ENCODE results near the gene PALD1.

PALD1 gene

DNA sequence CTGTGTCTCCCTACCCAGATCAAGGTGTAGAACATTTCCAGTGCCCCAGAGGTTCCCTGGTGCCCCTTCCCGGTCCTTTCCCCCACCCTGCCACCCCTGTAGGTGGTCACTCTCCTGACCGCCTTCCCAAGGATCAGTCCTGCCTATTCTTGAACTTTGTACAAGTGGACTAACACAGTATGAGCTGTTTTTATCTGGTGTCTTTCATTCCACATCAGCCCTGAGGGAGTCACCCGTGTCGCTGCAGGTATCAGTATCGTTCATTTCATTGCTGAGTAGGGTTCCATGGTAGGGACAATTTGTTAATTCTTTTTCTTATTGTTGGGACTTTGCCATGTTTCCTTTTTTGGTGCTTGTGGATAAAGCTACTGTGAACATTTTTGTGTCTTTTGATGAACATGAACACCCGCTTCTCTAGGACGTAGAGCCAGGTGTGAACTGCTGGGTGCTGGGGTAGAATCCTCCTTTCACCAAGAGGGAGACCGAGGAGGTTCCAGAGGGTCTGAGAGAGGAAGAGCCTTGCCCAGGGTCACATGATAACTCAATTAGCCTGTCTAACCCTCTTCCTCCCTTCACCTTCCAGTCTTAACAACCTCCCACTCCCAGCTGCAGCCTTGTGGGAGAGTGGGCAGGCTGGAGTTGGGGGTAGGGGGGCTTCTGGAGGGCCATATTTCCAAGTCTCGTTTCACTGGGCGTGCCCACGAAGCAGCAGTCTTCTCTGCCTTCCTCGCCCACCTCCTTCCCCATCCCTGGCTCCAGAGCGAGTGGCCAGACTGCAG, 18.0 kb downstream of the PALD1 start:
- H3K79me2 ChIP-seq (ENCODE audit: insufficient read depth, low read depth): no peaks in the 10 kb centered on the region
- H3K27ac ChIP-seq: no peak overlapping the region
- no peak overlapping the region for H3K4me2 ChIP-seq
- no peaks in the 10 kb centered on the region; the same call in 1 of the 2 replicates for H3K27me3 ChIP-seq (ENCODE audit: insufficient read depth, low read depth)
- TF ChIP-seq, protein P1, sequence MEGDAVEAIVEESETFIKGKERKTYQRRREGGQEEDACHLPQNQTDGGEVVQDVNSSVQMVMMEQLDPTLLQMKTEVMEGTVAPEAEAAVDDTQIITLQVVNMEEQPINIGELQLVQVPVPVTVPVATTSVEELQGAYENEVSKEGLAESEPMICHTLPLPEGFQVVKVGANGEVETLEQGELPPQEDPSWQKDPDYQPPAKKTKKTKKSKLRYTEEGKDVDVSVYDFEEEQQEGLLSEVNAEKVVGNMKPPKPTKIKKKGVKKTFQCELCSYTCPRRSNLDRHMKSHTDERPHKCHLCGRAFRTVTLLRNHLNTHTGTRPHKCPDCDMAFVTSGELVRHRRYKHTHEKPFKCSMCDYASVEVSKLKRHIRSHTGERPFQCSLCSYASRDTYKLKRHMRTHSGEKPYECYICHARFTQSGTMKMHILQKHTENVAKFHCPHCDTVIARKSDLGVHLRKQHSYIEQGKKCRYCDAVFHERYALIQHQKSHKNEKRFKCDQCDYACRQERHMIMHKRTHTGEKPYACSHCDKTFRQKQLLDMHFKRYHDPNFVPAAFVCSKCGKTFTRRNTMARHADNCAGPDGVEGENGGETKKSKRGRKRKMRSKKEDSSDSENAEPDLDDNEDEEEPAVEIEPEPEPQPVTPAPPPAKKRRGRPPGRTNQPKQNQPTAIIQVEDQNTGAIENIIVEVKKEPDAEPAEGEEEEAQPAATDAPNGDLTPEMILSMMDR (conservative IDR thresholded peaks at IDR 0.05; ENCODE audit: low read depth, low read length): no peak
- no peak overlapping the region for H3K4me3 ChIP-seq (IDR thresholded peaks at IDR 0.05; ENCODE audit: insufficient read depth, low read depth, low read length)
- no peak overlapping the region for H2AFZ ChIP-seq (ENCODE audit: low read depth)
- no peaks in the 10 kb centered on the region for H3K36me3 ChIP-seq (ENCODE audit: insufficient read depth)
- H3K4me1 ChIP-seq (ENCODE audit: low read depth, poor library complexity, severe bottlenecking): no peaks in the 10 kb centered on the region
- H4K20me1 ChIP-seq (ENCODE audit: insufficient read depth): no peaks in the 10 kb centered on the region
- H3K9ac ChIP-seq: no peak overlapping the region

DNA sequence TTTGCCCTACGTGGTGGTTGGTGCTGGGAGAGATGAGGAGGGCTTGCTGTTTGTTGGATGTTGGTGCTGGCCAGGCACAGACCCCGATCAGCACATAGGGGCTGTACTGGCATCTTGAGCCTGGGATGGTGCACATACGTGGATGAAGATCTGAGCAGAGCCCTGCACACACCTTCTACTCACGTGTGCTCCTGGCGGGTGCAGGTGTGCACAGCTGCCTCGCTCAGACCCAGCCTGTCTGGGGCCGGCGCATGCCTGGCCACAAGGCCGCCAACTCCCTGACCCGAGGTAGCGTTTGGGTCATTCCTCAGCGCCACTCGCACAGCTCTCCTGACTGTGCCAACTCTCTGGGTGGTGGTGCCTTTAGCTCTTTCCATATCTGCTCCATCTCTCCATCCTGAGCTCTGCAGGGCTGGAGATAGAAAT, 18.6 kb downstream of the PALD1 start:
- H3K9ac ChIP-seq: no peak overlapping the region
- H3K4me2 ChIP-seq: no peak overlapping the region
- H3K27ac ChIP-seq: no peak overlapping the region
- no peaks in the 10 kb centered on the region for H3K36me3 ChIP-seq (ENCODE audit: insufficient read depth)
- no peaks in the 10 kb centered on the region for H3K79me2 ChIP-seq (ENCODE audit: insufficient read depth, low read depth)
- no peak overlapping the region for H2AFZ ChIP-seq (ENCODE audit: low read depth)
- TF ChIP-seq, protein P1 (conservative IDR thresholded peaks at IDR 0.05; ENCODE audit: low read depth, low read length): no peak
- no peaks in the 10 kb centered on the region; the same call in 1 of the 2 replicates for H3K27me3 ChIP-seq (ENCODE audit: insufficient read depth, low read depth)
- H3K4me1 ChIP-seq (ENCODE audit: low read depth, poor library complexity, severe bottlenecking): no peaks in the 10 kb centered on the region
- H3K4me3 ChIP-seq (IDR thresholded peaks at IDR 0.05; ENCODE audit: insufficient read depth, low read depth, low read length): no peak overlapping the region
- no peaks in the 10 kb centered on the region for H4K20me1 ChIP-seq (ENCODE audit: insufficient read depth)

DNA sequence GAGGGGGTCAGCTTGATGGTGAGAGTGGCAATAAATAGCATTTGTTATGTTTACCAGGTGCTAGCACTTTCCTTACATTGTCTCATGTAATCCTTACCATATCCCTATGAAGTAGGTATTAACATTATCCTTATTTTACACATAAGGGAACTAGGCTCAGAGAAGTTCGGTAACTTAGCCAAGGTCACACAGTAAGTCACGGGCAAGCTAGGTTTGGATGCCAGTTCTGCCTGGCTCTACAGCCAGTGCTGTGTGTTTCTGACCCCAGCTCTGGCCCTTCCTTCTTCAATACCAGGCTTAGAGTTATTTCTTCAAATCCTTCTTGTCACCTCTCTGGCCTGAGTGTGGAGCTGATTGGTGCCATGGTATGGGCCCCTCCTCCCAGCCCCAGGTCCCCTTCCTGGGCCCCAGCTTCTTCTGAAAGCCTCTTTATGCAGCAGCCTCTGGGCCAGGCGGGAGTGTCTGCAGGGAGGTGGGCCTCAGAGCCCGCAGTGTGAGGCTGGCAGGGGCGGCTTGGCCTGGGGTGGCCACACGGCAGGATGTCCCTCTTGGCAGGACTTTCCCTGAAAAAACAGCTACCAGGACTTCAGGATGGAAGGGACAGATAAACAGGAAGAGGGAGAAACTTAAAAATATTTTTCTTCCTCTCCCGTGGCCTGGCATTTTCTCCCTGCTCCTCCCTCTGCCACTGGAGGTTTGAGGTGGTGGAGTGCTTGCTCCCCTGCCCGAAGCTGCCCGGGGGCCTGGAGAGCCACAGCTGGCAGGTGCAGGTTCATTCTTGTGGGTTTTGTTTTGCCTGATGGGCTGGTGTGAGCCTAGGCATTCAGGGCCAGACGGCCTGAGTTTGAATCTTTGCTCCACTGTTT, 20.6 kb downstream of the PALD1 start:
- no peak overlapping the region for H3K4me3 ChIP-seq (IDR thresholded peaks at IDR 0.05; ENCODE audit: insufficient read depth, low read depth, low read length)
- H3K4me1 ChIP-seq (ENCODE audit: low read depth, poor library complexity, severe bottlenecking): no peaks in the 10 kb centered on the region
- H3K36me3 ChIP-seq (ENCODE audit: insufficient read depth): no peaks in the 10 kb centered on the region
- H2AFZ ChIP-seq (ENCODE audit: low read depth): no peak overlapping the region
- no peak overlapping the region for H3K4me2 ChIP-seq
- H4K20me1 ChIP-seq (ENCODE audit: insufficient read depth): no peaks in the 10 kb centered on the region
- H3K27me3 ChIP-seq (ENCODE audit: insufficient read depth, low read depth): no peaks in the 10 kb centered on the region
- H3K9ac ChIP-seq: no peak overlapping the region
- TF ChIP-seq, protein P1 (conservative IDR thresholded peaks at IDR 0.05; ENCODE audit: low read depth, low read length): no peak
- H3K79me2 ChIP-seq (ENCODE audit: insufficient read depth, low read depth): no peaks in the 10 kb centered on the region
- no peak overlapping the region for H3K27ac ChIP-seq

GRCh38 chr10:70499836-70500167, 21.2 kb downstream of the PALD1 start:
- H3K36me3 ChIP-seq (ENCODE audit: insufficient read depth): no peaks in the 10 kb centered on the region
- TF ChIP-seq, protein P1 (conservative IDR thresholded peaks at IDR 0.05; ENCODE audit: low read depth, low read length): no peak
- no peaks in the 10 kb centered on the region for H3K27me3 ChIP-seq (ENCODE audit: insufficient read depth, low read depth)
- no peak overlapping the region for H3K4me2 ChIP-seq
- no peak overlapping the region for H3K27ac ChIP-seq
- no peak overlapping the region for H3K9ac ChIP-seq
- no peak overlapping the region for H2AFZ ChIP-seq (ENCODE audit: low read depth)
- H3K79me2 ChIP-seq (ENCODE audit: insufficient read depth, low read depth): no peaks in the 10 kb centered on the region
- no peaks in the 10 kb centered on the region for H3K4me1 ChIP-seq (ENCODE audit: low read depth, poor library complexity, severe bottlenecking)
- H4K20me1 ChIP-seq (ENCODE audit: insufficient read depth): no peaks in the 10 kb centered on the region
- no peak overlapping the region for H3K4me3 ChIP-seq (IDR thresholded peaks at IDR 0.05; ENCODE audit: insufficient read depth, low read depth, low read length)

All from KMS-11 (cell line).